Measurements from ENCODE around the gene ZNF205.
A peak's percentile ranks its signal among the peaks of the same experiment; 100 is the strongest.
"Not testable (repeated sequence)": the region's sequence is repeated elsewhere in the genome, so short reads cannot be mapped to it uniquely, and the experiment has no call there.

The ZNF205 gene

GRCh38 chr16:3070608-3071111 is 41.7 kb upstream of the ZNF205 start:
- no peak for DNase-seq (ENCODE audit: low read depth)
- no peak overlapping the region for H3K4me3 ChIP-seq (ENCODE audit: low read depth, low read length)
- no peak for TF ChIP-seq CTCF (IDR thresholded peaks at IDR 0.05; ENCODE audit: low read depth, low read length, missing control alignments)

GRCh38 chr16:3071655-3072054 is 40.7 kb upstream of the ZNF205 start:
- no peak for TF ChIP-seq CTCF (IDR thresholded peaks at IDR 0.05; ENCODE audit: low read depth, low read length, missing control alignments)
- no peak overlapping the region for H3K4me3 ChIP-seq (ENCODE audit: low read depth, low read length)
- no peak for DNase-seq (ENCODE audit: low read depth)

- not testable (repeated sequence) for H3K4me3 ChIP-seq (ENCODE audit: low read depth, low read length); DNase-seq (ENCODE audit: low read depth)
These were observed 40.2 kb upstream of the ZNF205 start for GRCh38 chr16:3072148-3072547.

- H3K4me3 ChIP-seq (ENCODE audit: low read depth, low read length); DNase-seq (ENCODE audit: low read depth): not testable (repeated sequence)
These were observed 39.7 kb upstream of the ZNF205 start for GRCh38 chr16:3072576-3073263.

- H3K4me3 ChIP-seq (ENCODE audit: low read depth, low read length), result no peak overlapping the region
- no peak for TF ChIP-seq CTCF (IDR thresholded peaks at IDR 0.05; ENCODE audit: low read depth, low read length, missing control alignments)
- DNase-seq (ENCODE audit: low read depth), result no peak
These were observed 38.9 kb upstream of the ZNF205 start for GRCh38 chr16:3073448-3073847.

GRCh38 chr16:3074860-3075522 is 37.4 kb upstream of the ZNF205 start:
- no peak for TF ChIP-seq CTCF (IDR thresholded peaks at IDR 0.05; ENCODE audit: low read depth, low read length, missing control alignments)
- H3K4me3 ChIP-seq (ENCODE audit: low read depth, low read length), result no peak overlapping the region; the same call in 1 of the 2 replicates
- peak; percentile 62 for DNase-seq (ENCODE audit: low read depth)

- no peak overlapping the region; the same call in 1 of the 2 replicates for H3K4me3 ChIP-seq (ENCODE audit: low read depth, low read length)
- no peak for DNase-seq (ENCODE audit: low read depth)
- no peak for TF ChIP-seq CTCF (IDR thresholded peaks at IDR 0.05; ENCODE audit: low read depth, low read length, missing control alignments)
These were observed 36.9 kb upstream of the ZNF205 start for GRCh38 chr16:3075523-3075915.

GRCh38 chr16:3075946-3076345 is 36.4 kb upstream of the ZNF205 start:
- not testable (repeated sequence) for H3K4me3 ChIP-seq (ENCODE audit: low read depth, low read length); DNase-seq (ENCODE audit: low read depth)

Measured in GM12864 (cell line).